GM19043 (cell line): ENCODE data around the gene SUPT7L.
"Not testable (repeated sequence)": the region's sequence is repeated elsewhere in the genome, so short reads cannot be mapped to it uniquely, and the experiment has no call there.

ENCODE experiments used
- ATAC-seq: cut with Tn5 transposase; IDR thresholded peaks from one replicate; pipeline ENCODE4 v1.9.1; 2021; ENCODE audit warnings: low read depth; ENCODE audit not compliant: unreplicated experiment

Gene SUPT7L

DNA sequence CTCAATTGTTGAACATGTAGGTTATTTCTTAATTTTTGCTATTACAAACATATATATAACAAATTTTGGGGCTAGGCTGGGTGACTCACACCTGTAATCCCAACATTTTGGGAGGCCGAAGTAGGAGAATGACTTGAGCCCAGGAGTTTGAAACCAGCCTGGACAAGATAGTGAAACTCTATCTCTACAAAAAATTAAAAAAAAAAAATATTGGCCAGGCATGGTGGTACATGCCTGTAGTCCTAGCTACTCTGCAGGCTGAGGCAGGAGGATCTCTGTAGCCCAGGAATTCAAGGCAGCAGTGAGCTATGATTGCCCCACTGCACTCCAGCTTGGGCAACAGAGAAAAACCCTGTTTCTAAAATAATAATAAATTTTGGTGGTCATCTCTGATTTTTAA, 23.8 kb upstream of the SUPT7L start:
- ATAC-seq: no peak

GRCh38 chr2:27685577-27685976, 22.2 kb upstream of the SUPT7L start:
- ATAC-seq: no peak

GRCh38 chr2:27685006-27685405, 21.6 kb upstream of the SUPT7L start:
- not testable (repeated sequence) for ATAC-seq

GRCh38 chr2:27683390-27684071, 20.1 kb upstream of the SUPT7L start:
- peak; percentile 66 for ATAC-seq

DNA sequence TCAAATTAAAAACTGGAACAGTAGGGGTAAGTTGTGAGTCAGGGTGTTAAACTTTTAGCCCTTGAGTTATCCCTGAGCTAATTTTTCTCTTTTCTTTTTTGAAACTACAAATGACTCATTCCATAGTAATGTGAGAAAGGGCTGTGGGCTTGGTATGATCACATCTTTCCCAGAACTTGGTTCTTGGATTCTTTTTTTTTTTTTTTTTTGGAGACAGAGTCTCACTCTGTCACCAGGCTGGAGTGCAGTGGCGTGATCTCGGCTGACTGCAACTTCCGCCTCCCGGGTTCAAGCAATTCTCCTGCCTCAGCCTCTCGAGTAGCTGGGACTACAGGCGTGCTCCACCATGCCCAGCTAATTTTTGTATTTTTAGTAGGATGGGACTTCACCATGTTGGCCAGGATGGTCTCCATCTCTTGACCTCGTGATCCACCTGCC, 18.9 kb upstream of the SUPT7L start:
- not testable (repeated sequence) for ATAC-seq

- ATAC-seq: no peak
These were observed 18.4 kb upstream of the SUPT7L start for GRCh38 chr2:27681841-27682240.

DNA sequence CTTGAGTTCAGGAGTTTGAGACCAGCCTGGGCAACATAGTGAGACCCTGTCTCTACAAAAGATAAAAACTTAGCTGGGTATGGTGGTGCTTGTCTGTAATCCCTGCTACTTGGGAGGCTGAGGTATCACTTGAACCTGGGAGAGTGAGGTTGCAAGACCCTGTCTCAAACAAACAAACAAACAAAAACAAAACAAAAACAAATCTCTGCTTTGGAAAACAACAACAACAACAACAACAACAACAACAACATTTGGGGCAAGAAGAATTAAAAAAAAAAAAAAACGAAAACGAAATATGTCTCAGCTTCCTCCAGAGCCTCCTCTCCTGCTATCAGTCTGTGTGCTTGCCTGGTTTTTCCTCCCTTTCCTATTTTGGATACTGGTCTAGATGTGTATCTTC, 17.2 kb upstream of the SUPT7L start:
- no peak for ATAC-seq

GRCh38 chr2:27672723-27673486, 9.5 kb upstream of the SUPT7L start:
- ATAC-seq: no peak

DNA sequence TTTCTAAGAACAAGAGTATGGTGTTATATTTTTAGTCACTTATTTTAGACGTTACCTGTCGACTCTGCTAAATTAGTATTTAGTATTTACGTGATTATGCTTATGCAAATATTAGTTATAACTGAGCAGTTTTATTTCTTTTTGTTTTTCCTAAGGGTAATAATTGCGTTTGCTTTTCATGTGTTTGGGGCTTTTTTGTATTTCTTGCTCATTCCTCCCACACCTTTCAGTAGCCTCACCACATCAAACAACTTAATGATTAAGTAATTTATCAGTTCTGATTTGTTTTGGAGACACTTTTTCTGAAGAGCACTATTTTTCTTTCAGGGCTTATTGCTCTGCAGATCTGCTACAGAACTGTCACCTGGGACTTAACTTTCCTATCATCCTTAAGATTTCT, 7.8 kb upstream of the SUPT7L start:
- ATAC-seq: no peak

DNA sequence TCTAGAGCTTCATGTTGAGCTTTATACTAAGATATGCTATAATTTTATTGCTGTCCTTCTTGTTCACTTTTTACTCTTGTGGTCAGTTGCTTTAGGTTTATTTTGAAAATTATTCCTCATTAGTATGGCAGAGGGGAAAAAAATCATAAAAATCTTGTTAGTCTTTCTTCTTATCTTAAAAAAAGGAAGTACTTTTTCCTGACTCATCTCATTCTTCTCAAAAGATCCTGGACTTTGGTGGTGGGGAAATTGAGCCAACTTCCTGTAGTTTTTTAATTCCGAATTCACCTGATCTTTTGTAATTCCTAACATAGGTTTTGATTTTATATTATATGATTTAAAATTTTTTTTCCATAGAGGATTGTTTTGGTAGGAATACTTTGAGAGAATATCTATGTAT, 4.0 kb upstream of the SUPT7L start:
- no peak for ATAC-seq

GRCh38 chr2:27664622-27665363, 1.4 kb upstream of the SUPT7L start:
- no peak for ATAC-seq

GRCh38 chr2:27664154-27664574, 750 bp upstream of the SUPT7L start:
- no peak for ATAC-seq

GRCh38 chr2:27661371-27661770, 2.0 kb downstream of the SUPT7L start:
- ATAC-seq: no peak

GRCh38 chr2:27655155-27655951, 8.1 kb downstream of the SUPT7L start:
- ATAC-seq: no peak

- no peak for ATAC-seq
These were observed 10.0 kb downstream of the SUPT7L start for GRCh38 chr2:27653397-27653796.

DNA sequence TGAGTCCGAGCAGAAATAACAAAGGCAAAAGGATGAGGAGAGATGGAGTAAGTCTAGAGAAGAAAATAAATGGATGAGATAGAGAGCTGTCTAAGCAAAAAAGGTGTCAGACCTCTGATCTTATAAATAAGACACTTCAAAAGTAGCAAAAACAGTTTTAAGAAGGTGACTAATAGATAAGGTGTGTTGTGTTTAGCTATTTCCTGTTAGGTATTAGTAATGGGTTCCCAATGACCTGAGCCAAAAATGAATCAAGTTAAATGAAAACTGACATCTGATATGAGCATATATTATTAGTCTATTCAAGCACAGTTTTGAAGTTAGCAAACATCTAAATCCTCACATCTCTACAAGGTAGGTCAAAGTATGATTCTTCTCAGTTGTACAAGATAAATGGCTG, 10.6 kb downstream of the SUPT7L start:
- no peak for ATAC-seq

DNA sequence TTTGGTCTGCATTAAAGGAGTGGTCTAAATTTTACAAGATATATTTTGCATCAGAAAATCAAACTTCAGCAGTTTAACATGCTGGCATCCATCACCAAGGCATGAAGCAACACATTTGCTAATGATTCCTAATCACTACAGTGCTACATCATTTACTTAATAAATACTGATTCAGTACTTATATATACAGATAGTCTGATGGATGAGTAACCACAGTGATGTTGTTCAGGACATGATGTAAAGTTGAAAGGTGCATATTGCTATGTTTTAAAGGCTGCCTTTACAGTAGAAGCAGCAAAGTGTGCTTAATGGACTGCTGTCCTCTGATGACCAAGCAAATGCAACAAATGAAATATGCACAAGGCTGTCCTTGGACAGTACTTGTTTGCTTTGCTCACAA, 11.1 kb downstream of the SUPT7L start:
- no peak for ATAC-seq

- no peak for ATAC-seq
These were observed 12.4 kb downstream of the SUPT7L start for GRCh38 chr2:27651056-27651455.

DNA sequence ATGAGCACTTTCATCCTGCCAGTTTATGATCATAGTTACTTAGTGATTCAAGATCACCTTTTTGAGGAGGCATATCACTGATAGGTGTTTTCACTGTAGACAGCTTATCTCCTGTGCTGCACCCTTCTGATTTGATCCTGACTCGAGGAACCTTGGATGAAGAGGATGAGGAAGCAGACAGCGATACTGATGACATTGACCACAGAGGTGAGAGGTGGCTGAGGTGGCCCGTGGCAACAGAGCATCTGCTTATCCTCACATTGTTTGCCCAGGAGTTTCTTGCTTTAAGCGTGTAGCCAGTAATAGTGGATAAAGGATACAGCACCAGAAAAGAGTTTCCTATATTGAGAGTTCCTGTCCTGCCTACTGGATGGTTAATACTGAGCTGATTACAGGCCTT, 15.7 kb downstream of the SUPT7L start:
- ATAC-seq: no peak

DNA sequence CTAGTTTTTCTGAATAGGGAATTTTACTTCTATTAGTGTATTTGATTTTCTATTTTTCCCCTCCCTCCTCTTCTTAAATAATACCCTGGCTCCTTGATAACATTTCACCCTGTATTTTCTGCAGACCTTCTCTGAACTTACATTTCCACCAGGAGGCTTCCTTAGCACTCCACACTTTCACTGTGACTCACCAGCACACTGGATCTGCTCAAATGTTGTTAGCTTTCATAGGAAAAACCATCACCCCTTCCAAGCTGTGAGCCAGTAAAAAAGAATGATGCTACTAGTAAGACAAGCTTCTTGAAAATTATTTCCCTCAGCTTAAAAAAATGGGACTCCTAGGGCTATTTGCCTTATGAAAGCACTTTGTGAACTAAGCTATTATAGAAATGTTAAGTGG, 16.1 kb downstream of the SUPT7L start:
- no peak for ATAC-seq

DNA sequence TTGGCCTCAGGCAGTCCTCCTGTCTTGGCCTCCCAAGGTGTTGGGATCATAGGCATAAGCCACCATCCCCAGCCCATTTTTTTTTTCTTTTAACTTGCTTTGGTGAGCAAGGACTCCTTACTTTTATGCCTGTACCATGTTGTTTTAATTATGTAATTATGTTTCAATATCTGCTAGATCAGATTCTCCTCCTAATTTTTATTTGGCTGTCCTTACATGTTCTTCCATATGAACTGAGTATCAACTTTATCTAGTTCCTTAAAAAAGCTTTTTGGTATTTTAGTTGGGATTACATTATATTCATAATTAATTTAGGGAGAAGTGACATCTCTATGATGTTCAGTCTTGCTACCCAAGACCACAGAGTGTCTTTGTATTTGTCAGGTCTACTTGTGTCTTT, 18.2 kb downstream of the SUPT7L start:
- no peak for ATAC-seq
